GM23338 (cell line): ENCODE results near the gene ATCAY.

Experiments
- TF ChIP-seq, protein P1 (sequence below): IDR thresholded peaks from one replicate; pipeline ENCODE4 v1.6.1; 2018; ENCODE audit warnings: antibody characterized with exemption; ENCODE audit not compliant: unreplicated experiment
- TF ChIP-seq, protein P2 (sequence below), 2 experiments: fragments of 200-600 bp in 1 of 2; sonication (generic) in 1 of 2; conservative IDR thresholded peaks; 2 replicates each; pipeline versions ENCODE4 v1.5.1 to v1.6.1; 2016 to 2017; ENCODE audit warnings: antibody characterized with exemption in 2 of 2, low read depth in 2 of 2, mild to moderate bottlenecking in 2 of 2, moderate library complexity in 1 of 2

DNA sequence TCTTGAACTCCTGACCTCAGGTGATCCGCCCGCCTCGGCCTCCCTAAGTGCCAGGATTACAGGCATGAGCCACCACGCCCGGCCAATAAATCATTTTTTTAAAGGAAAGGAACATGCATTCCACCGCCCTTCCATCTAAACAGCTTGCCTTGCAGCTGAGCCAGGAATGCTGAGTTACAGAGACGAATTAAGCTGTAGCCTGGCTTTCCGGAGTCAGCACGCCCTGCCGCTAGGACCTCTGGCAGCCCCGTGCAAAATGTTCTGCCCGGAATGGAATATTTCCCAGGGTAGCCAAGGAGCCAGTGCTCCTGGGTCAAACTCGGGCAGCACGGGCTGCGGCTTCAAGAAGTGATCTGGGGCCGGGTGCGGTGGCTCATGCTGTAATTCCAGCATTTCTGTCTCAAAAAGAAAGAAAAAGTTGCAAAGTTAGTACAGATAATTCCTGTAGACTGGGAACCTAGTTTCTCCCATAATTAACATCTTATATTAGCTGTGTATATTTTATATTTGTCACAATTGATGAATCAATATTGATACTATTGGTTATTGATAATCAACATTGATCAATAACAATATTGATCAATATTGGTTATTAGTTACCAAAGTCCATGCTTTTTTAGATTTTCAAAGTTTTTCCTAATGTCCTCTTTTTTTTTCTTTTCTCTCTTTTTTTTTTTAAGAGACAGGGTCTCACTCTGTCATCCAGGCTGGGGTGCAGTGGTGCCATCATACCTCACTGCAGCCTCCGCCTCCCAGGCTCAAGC is 19.2 kb downstream of the ATCAY start:
- TF ChIP-seq, protein P1, sequence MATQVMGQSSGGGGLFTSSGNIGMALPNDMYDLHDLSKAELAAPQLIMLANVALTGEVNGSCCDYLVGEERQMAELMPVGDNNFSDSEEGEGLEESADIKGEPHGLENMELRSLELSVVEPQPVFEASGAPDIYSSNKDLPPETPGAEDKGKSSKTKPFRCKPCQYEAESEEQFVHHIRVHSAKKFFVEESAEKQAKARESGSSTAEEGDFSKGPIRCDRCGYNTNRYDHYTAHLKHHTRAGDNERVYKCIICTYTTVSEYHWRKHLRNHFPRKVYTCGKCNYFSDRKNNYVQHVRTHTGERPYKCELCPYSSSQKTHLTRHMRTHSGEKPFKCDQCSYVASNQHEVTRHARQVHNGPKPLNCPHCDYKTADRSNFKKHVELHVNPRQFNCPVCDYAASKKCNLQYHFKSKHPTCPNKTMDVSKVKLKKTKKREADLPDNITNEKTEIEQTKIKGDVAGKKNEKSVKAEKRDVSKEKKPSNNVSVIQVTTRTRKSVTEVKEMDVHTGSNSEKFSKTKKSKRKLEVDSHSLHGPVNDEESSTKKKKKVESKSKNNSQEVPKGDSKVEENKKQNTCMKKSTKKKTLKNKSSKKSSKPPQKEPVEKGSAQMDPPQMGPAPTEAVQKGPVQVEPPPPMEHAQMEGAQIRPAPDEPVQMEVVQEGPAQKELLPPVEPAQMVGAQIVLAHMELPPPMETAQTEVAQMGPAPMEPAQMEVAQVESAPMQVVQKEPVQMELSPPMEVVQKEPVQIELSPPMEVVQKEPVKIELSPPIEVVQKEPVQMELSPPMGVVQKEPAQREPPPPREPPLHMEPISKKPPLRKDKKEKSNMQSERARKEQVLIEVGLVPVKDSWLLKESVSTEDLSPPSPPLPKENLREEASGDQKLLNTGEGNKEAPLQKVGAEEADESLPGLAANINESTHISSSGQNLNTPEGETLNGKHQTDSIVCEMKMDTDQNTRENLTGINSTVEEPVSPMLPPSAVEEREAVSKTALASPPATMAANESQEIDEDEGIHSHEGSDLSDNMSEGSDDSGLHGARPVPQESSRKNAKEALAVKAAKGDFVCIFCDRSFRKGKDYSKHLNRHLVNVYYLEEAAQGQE, result no peak
- TF ChIP-seq, protein P2, sequence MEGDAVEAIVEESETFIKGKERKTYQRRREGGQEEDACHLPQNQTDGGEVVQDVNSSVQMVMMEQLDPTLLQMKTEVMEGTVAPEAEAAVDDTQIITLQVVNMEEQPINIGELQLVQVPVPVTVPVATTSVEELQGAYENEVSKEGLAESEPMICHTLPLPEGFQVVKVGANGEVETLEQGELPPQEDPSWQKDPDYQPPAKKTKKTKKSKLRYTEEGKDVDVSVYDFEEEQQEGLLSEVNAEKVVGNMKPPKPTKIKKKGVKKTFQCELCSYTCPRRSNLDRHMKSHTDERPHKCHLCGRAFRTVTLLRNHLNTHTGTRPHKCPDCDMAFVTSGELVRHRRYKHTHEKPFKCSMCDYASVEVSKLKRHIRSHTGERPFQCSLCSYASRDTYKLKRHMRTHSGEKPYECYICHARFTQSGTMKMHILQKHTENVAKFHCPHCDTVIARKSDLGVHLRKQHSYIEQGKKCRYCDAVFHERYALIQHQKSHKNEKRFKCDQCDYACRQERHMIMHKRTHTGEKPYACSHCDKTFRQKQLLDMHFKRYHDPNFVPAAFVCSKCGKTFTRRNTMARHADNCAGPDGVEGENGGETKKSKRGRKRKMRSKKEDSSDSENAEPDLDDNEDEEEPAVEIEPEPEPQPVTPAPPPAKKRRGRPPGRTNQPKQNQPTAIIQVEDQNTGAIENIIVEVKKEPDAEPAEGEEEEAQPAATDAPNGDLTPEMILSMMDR (conservative IDR thresholded peaks at IDR 0.05; ENCODE audit: low read depth in 2 of 2), result no peak
